Right ventricle myocardium superior (tissue), 1 donor: ENCODE data around the gene TNP2. TPM values are rescaled to one million over a fixed set of nuclear protein-coding genes. Genes with fewer than 3 reads are reported as not detected.
A peak's percentile ranks its signal among the peaks of the same experiment; 100 is the strongest.

Experiments used
- ATAC-seq: fragments of 200-7000 bp; cut with Tn5 transposase; one replicate; pipeline ENCODE4 v1.9.1; 2020; ENCODE audit warnings: mild to moderate bottlenecking; ENCODE audit not compliant: poor library complexity
- DNase-seq: peaks from one replicate; pipeline ENCODE4 v3.0.0-alpha.2; 2020
- intact Hi-C: fragments of 100-400 bp; cut with DNase I; formaldehyde crosslinking; loops from one replicate; pipeline ENCODE4 v1.11.2; 2022
- total RNA-seq: library from RNA; stranded (reverse); fragmentation: NEBNext Ultra II Directional; extraction: Animal tissue kit (Norgen Biotek cat#: 25700); gene quantifications from one replicate; pipeline ENCODE4 v1.2.1, GENCODE V29; 2021
- donor health status: DM: no; HTN: yes; CAD: no; lungs with severe emphysema.

Gene TNP2
- total RNA-seq, 1 donor from 2014 or later = not detected

DNA sequence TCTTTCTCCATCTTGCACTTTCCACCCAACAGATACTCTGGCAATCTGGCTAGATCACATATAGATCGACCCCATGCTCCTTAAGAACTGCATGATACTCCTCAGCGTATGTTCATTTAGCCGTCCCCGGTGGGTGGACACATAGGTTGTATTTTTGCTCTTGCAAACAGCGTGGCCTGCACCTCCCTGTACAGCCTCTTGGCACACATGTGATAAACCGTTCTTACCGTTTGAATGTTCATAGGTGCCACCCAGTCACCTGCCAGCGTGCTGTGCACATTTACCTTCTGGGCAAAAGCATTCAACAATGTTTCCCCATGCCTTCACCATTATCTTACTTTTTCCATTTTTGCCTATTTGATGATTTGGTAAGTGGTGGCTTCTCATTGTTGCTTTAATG lies 6.2 kb downstream of the TNP2 start:
- DNase-seq (no peak), ATAC-seq (no peak)
- intact Hi-C loops = no loop called here

DNA sequence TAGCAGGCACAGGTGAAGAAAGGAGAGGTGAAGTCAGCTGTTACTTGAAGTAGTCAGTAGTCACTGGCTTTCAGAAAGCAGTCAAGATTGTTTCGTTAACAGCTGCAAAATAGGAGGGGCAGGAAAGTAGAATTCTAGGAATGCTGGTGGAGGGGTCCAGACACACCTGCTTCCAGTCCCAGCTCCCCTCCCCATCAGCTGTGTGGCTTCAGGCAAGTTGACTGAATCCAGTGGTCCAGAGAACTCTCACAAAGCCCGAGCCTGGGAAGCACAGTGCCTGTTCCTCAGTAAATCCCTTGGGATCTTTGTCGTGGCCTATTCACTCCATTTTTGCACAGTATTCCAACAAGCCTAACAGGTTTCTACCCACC lies 8.5 kb downstream of the TNP2 start:
- intact Hi-C loops = no loop called here
- ATAC-seq = no peak
- no peak for DNase-seq

DNA sequence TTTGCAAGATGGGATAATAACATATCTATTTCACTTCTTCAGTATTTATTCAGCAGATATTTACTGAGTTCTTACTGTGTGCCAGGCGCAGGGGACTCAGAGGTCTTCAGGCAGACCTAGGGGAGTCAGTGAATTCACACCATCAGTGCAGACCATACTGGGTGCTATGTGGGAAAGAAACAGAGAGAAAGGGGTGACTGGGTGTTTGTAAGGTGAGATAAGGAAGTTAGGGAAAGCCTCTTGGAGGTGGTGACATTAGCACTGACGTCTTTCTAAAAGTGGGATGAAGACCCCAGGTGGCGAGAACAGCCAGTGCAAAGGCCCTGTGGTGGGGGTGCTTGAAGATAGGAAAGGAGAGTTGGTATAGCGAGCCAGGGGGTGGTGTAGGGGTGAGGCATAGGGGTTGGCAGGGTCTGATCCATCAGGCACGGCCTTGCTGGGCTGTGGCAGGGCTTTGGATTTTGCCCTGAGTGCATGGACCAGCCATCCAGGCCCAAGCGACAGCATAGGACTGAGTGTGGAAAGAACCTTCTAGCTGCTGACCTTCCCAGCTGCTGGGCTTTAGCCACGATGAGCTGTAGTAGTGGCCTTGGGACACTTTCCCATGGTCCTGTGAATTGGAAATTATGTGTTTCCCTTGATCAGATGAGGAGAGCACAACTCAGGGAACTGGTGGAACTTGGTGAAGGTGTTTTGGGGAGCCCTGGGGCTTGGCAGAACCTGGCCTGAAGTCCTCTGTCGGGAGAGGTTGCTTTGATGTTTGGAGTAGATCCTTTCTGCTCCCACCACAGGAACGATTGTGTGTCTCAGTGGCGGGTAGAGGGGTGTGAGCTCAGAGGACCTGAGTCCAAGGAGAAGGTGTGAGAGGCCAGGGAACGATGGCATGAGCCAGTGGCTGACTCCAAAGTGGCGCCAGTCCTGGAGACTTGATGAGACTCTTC lies 9.2 kb downstream of the TNP2 start:
- intact Hi-C loops = loop anchor here (5.0 kb wide), 2 partner anchors 97 to 158 kb away; no protein-coding TSS in a partner anchor
- DNase-seq = no peak
- no peak for ATAC-seq

DNA sequence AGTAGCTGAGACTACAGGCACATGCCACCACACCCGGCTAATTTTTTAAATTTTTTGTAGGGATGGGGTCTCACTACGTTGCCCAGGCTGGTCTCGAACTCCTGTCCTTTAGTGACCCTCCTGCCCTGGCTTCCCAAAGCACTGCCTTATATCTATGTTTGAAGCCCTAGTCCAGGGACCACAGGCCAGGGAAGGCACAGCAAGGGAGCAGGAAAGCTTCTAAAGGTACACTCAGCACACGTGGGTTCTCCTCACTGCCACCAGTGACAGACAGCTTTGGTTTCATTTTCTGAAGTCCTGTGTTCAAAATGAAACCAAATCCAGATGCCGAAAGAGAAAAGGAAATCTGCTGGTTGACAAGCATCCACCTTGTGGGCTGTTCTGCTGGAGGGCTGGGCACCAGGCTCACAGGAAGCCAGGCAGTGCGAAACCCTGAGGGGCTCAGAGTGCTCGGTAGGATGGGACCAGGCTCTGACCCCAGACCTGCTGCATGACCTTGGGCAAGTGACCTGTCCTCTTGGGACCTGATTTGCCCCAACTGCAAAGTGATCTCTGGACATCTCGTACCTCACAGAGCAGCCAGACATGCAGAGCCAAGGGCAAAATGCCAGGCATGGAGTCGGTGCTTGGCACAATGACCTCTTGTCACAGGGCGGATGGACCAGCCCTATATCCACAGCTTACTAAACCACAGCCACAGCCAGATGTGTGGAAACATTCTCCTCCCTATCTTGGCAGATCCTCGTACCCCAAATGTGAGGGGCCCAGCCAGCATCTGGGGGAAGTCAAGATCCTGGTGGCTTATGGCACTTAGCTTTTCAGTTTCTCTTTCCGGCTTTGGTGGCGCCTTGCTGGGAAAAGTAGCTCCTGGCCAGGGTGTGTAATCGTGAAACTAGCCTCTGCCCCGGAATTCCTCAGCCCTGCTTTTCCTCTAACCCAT lies 10.3 kb downstream of the TNP2 start:
- ATAC-seq (peak; percentile 9), DNase-seq (peak; percentile 80)
- intact Hi-C loops = loop anchor here (5.0 kb wide), 2 partner anchors 98 to 157 kb away; no protein-coding TSS in a partner anchor

DNA sequence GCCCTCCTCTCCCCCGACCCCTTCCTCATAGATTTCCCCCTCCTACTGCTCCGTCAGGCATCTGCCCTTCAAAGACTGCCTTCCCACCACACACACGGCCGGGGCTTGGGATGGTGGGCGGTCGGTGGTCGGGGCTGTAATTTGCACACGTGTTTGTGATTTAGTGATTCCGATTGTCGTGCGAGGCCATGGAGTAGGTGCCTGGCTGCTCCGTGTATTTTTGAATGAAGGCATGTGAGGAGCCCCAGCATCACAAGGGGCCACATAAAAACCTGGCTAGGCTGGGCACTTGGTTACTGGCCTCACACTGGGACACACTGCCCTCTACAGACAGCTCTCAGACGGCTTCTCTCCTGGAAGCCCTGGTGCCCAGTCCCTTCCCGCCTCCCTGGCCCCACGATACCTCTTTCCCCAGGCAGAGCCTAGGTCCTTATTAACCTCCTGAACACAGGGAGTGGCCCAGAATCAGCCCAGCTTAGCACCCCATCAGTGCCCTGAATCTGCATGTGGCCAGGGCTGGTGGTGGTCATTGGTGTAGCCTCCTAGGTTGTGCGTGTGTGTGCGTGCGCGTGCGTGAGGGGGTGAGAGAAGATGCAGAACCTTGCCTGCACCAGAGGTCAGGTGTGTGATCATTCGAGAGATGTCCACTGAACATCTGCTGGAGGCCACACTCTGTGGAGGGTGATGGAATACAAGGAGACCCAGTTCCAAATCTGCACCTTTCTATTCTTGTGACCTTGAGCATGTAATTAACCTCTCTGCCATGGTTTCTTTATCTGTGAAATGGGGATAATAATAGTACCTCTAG lies 11.8 kb downstream of the TNP2 start:
- ATAC-seq (peak; percentile 75), DNase-seq (peak; percentile 80)
- intact Hi-C loops = loop anchor here (2.0 to 5.0 kb wide), 3 partner anchors 100 to 293 kb away; no protein-coding TSS in a partner anchor

DNA sequence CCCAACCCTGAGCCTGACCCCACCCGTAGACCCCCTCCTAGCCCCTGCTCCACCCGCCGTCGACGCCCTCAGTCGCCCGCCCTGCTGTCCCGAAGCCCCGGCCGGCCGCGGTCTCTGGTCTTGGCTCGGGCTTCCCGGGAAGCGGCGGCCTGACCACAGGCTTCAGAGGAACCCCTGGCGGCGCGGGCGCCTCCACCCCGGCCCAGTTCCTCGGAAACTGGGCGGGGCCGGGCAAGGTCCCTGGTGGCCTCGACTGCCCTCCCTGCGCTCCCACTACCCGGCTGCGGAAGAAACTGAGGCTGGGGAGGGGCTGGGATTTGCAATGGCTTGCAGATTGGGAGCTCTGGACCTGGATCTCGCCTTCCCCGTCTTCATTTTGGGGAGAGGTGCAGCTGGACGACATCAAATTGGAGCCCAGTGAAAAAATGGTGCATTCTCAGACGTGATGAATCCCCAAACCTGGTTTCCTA lies 12.4 kb downstream of the TNP2 start:
- ATAC-seq = peak; percentile 59
- intact Hi-C loops = loop anchor here (2.0 to 5.0 kb wide), 3 partner anchors 101 to 292 kb away; no protein-coding TSS in a partner anchor

DNA sequence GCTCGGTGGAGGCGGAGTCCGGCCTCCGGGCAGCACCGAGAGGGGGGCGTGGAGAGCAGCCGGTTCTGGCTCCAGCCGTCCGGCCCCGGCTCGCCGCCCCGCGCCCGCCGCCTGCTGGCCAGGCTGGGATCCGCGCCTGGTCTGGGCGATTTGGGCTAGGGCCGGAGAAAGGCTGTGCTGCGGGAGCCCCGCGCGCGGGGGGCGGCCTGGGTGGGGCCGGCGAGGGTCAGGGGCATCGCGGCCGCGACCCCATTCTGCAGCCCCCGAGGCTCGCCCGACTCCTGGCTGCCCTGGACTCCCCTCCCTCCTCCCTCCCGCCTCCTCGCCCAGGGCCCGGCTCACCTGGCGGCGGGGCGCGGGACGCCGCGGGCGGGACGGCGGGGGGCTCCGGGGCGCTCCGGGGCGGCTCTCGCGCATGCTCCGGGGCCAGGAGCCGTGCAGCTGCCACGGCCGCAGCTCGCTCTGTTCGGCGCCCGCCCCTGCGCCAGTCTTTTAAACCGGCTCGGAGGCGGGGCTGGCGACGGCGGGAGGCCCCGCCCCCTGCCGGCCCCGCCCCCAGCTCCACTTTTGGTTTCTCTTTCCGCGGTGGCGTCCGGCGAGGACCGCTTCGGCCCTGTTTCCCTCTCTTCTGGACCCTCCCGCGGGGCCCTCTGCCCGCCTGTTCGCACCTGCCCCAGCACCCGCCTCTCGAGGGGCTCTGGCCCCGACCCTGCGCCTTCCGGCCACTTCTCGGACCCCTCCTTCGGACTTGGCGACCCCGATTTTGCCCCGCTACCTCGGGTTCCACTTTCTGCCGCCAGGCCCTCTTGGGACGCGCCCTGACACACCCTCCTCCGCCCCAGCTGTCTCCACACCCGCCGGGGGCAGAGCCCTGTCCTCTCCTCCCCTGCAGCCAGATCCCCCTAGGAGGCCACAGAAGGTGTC lies 13.1 kb downstream of the TNP2 start, which contains the start of gene SOCS1:
TSS of gene SOCS1 (minus strand) at position 468 of the 924 bp plus-strand sequence. CDS start 726 bp downstream, outside the sequence.
- peak; percentile 81 for ATAC-seq
- intact Hi-C loops = loop anchor here (2.0 to 5.0 kb wide), 3 partner anchors 101 to 291 kb away; no protein-coding TSS in a partner anchor
- DNase-seq = peak; percentile 90

More for the DNA sequence above, 12.4 kb downstream of the TNP2 start:
- peak; percentile 85 for DNase-seq

DNA sequence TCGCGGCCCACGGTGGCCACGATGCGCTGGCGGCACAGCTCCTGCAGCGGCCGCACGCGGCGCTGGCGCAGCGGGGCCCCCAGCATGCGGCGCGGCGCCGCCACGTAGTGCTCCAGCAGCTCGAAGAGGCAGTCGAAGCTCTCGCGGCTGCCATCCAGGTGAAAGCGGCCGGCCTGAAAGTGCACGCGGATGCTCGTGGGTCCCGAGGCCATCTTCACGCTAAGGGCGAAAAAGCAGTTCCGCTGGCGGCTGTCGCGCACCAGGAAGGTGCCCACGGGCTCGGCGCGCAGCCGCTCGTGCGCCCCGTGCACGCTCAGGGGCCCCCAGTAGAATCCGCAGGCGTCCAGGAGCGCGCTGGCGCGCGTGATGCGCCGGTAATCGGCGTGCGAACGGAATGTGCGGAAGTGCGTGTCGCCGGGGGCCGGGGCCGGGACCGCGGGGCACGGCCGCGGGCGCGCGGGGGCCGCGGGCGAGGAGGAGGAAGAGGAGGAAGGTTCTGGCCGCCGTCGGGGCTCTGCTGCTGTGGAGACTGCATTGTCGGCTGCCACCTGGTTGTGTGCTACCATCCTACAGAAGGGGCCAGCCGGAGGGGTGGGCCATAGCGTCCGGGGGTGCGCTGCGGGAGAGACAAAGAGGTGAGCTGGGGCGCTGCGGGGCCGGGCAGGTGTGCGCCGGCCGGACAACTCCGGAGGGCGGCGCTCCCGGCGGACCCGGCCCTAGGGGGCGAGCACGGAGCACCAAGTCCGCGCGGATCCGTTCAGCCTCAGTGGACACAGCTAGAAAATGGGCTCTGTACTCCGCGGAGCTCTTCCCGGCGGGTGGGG lies 14.0 kb downstream of the TNP2 start:
- ATAC-seq = no peak
- intact Hi-C loops = loop anchor here (5.0 kb wide), 2 partner anchors 102 to 153 kb away; no protein-coding TSS in a partner anchor
- DNase-seq = peak; percentile 56

DNA sequence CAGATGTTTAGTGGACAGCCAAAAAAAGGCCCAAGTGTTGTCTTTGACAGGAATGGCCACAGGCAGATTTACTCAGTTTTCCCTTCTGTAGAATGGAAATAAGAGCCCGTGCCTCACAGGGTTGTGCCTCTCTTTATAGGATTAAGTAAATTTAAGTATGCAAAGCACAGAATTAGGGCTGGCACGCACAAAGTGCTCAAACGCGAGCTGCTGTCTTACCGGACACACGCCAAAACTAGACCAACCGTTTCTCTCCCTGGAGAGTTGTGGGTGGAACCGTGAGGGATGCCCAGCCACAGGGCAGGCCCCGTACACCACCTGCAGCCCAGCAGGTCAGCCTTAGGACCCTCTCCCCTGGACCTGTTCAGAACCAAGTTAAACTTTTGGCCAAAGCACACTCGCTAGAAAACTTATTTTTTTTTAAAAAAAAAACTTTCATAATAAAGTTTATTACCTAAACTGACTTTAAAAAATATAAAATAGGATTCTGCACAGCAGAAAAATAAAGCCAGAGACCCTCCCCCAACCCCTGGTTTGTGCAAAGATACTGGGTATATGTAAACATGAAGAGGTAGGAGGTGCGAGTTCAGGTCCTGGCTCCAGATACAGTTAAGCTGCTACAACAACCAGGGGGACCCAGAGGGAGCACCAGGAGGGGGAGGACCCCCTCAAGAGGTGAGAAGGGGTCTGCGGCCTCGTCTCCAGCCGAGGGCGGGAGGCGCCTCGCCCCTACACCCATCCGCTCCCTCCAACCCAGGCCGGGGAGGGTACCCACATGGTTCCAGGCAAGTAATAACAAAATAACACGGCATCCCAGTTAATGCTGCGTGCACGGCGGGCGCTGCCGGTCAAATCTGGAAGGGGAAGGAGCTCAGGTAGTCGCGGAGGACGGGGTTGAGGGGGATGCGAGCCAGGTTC lies 14.9 kb downstream of the TNP2 start:
- intact Hi-C loops = no loop called here
- DNase-seq (no peak), ATAC-seq (no peak)

DNA sequence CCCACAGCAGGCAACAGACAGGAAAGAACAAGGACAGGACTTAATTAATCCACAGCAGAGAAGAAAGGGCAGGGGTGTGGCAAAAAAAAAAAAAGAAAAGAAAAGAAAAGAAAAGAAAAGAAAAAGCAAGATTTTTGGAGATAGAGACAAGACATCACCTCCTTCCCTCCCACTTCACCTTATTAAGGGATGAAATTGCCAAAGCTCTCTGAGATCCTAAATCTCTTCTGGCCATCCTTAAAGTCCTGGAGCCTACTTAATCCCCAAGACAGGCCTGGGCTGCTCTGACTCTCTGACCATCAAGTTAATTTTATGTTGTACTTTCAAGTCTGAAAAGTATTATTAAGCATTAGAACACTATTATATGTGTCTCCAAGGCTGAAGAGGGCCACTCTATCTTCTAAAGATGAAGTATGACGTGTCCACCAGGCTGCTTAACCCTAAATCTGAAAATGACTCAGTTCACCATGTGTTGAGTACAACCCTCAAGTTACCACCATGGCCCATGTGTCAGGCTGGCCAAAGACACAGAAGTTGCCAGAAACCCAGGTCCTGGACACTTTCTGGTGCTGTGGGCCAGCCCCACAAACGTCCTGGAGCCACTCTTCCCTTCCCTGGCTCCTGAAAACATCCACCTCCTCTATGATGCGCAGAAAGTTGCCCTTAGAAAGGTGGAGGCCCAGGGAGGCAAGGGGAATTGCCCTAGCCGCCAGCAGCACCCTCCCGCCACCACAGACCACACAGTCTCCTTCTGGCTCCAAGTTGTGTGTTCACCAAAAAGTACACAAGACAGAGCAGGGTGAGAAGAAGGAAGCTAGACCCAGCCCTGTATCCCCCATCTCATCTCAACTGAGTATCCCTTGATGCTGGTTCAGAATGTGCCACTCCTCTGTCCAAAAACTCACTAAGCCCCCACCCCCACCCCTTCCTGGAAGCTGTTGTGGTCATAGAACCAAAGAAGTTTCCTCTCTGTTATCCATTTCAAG lies 15.8 kb downstream of the TNP2 start:
- intact Hi-C loops = no loop called here
- ATAC-seq = no peak
- DNase-seq = no peak

DNA sequence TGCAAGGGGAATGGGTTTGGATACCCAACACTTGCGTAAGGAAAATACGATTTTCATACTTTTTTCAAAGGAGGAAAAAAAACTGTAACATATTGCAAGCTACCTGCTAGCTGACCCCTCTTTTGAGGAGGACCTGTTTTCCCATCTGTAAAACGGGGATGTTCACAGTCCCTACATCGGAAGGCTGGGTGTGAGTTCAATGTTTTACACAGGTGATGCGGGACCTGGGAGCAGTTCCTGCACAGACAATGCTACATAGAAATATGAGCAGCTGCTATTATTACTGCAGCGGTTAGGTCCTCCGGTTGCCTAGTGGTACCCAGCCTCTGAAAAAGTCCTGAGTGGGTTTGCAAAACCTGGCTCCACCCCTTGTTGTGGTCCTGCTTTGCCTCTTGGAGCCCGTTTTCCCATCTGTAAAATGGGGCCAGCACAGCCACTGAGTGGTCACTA lies 16.6 kb downstream of the TNP2 start:
- DNase-seq (no peak), ATAC-seq (no peak)
- intact Hi-C loops = no loop called here

DNA sequence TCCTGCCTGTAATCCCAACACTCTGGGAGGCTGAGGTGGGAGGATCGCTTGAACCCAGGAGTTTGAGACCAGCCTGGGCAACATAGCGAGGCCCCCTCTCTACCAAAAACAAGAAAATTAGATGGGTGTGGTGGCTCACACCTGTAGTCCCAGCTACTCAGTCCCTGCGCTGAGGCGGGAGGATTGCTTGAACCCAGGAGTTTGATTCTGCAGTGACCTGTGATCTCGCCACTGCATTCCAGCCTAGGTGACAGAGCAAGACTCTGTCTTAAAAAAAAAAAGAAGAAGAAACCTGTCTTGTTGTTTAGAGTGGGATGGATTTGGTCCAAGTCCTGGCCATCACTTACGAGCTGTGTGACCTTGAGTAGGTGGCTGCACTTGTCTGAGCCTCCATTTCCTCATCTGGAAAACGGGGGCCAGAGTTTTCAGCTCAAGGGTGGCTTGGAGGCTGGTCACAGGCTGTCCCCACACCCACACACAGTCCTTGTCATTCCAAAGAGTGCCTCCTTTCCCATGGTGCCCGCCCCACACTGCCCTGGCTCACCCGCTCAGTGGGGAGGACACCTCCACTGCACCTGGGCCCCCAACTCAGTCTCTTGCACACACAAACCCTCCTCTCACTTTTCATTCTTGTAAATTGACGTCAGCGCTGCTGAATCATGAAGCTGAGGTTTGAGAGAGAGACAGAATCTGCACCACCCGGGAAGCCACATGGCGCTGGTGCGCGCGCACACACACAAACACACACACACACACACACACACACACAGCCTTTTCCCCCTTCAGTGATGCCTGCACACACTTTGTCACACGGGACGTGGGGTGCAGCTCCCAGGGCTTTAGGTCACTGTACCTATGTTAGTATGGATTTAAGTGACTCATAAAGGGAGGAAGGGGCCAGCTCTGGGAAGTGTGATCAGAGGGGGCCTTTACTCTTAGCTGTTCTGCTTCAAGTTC lies 17.3 kb downstream of the TNP2 start:
- no peak for DNase-seq
- intact Hi-C loops = no loop called here
- no peak for ATAC-seq
